Calu3 (cell line): ENCODE results near the gene KCNF1. TPM values are rescaled to one million over a fixed set of nuclear protein-coding genes. Genes with fewer than 3 reads are reported as not detected.

Experiments used
- BruUV-seq: library from RNA; stranded (reverse); fragments of 400-500 nt; replicated peaks from 2 replicates; lab custom pipeline; 2021; lab: Mats Ljungman, UMichigan
- CTCF ChIA-PET: fragments of 300-600 bp; sonication (Branson Sonifier 250); formaldehyde crosslinking; loops from one replicate; lab custom pipeline; 2022; ENCODE audit warnings: antibody characterized with exemption; lab: Charles Lee
- DNase-seq: peaks from one replicate; pipeline ENCODE4 v3.0.0; 2022
- H3K27ac Mint-ChIP-seq: one replicate; pipeline ENCODE4 v1.8.0; 2022; ENCODE audit warnings: mixed read lengths; ENCODE audit not compliant: unreplicated experiment
- H3K27me3 Mint-ChIP-seq: one replicate; pipeline ENCODE4 v1.8.0; 2022; ENCODE audit warnings: mixed read lengths; ENCODE audit not compliant: unreplicated experiment
- H3K36me3 Mint-ChIP-seq: one replicate; pipeline ENCODE4 v1.8.0; 2022; ENCODE audit warnings: mild to moderate bottlenecking, moderate library complexity, mixed read lengths; ENCODE audit not compliant: insufficient read depth, unreplicated experiment
- H3K4me1 Mint-ChIP-seq: one replicate; pipeline ENCODE4 v1.8.0; 2022; ENCODE audit warnings: mild to moderate bottlenecking, low read depth, mixed read lengths; ENCODE audit not compliant: unreplicated experiment
- H3K4me3 Mint-ChIP-seq: one replicate; pipeline ENCODE4 v1.8.0; 2022; ENCODE audit warnings: mild to moderate bottlenecking, low read depth, moderate library complexity, mixed read lengths; ENCODE audit not compliant: unreplicated experiment
- H3K9me3 Mint-ChIP-seq: one replicate; pipeline ENCODE4 v1.8.0; 2022; ENCODE audit warnings: low read depth, mixed read lengths; ENCODE audit not compliant: unreplicated experiment
- intact Hi-C: fragments of 100-400 bp; cut with micrococcal nuclease; formaldehyde crosslinking; loops from one replicate; pipeline ENCODE4 v1.10.0; 2022; ENCODE audit not compliant: unreplicated experiment
- total RNA-seq: library from RNA; stranded (reverse); gene quantifications from 2 replicates; pipeline ENCODE4 v1.2.3, GENCODE V29; 2022
- TF ChIP-seq, protein P1 (sequence below): fragments of 200-600 bp; IDR thresholded peaks from one replicate; pipeline ENCODE4 v1.8.0; 2022; ENCODE audit warnings: antibody characterized with exemption; ENCODE audit not compliant: unreplicated experiment

KCNF1 gene
- total RNA-seq, 1 experiment from 2014 or later: not detected

DNA sequence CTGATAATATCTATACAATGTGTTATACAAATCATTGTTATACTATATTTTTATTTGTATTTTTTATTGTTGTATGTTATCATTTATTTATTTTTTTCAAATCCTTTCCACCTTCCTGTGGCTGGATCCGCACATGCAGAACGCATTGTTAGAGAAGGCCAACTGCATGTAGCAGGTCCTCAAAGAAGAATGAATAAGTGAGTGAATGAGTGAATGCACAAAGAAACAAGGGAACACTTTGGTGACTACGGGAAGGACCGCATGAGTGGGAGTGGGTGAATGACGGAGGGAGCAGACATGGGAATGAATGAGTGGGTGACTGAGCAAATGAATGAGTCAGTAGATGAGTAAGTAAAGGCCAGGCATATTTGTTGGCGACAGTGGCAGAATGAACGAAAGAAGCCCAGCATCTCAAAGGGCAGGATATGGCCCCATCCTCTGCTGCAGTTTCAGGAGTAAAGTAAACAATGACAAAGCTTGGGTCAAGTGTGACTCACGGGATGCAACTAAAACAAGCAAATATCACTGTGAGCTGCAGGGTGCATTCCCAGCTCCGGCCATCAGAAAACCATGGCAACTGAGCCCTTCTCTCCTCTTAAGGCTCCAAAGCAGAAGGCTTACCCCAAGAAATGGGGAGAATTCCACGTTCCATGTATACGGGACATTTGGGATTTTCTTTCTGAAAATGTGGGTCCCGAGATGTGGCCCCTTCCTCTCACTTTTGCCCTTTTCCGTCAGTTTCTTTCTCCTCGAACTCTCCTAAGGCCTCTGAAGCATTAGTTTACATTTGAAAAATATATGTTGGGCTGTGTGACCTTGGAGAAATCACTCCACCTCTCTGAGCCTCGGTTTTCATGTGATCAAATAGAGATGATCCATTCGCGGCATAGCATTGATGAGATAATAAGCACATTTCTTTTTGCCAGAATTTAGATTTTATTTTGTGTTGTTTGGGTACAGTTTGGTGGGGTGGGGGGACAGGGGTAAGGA, 24.5 kb downstream of the KCNF1 start:
- intact Hi-C loops: no loop called here
- TF ChIP-seq, protein P1, sequence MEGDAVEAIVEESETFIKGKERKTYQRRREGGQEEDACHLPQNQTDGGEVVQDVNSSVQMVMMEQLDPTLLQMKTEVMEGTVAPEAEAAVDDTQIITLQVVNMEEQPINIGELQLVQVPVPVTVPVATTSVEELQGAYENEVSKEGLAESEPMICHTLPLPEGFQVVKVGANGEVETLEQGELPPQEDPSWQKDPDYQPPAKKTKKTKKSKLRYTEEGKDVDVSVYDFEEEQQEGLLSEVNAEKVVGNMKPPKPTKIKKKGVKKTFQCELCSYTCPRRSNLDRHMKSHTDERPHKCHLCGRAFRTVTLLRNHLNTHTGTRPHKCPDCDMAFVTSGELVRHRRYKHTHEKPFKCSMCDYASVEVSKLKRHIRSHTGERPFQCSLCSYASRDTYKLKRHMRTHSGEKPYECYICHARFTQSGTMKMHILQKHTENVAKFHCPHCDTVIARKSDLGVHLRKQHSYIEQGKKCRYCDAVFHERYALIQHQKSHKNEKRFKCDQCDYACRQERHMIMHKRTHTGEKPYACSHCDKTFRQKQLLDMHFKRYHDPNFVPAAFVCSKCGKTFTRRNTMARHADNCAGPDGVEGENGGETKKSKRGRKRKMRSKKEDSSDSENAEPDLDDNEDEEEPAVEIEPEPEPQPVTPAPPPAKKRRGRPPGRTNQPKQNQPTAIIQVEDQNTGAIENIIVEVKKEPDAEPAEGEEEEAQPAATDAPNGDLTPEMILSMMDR: no peak
- H3K9me3 Mint-ChIP-seq: peaks cover 11% of the 10 kb centered on the region
- peak; percentile 71 for DNase-seq
- H3K4me1 Mint-ChIP-seq: peaks cover 30% of the 10 kb centered on the region
- H3K27ac Mint-ChIP-seq: peak overlapping the region; percentile 78
- no peaks in the 10 kb centered on the region for H3K36me3 Mint-ChIP-seq
- no TSS peak for BruUV-seq
- no peak overlapping the region for H3K4me3 Mint-ChIP-seq
- peaks cover 25% of the 10 kb centered on the region for H3K27me3 Mint-ChIP-seq
- CTCF ChIA-PET: interaction anchor here (0.6 to 0.9 kb wide), 3 partner anchors 104 to 282 kb away, joined by 3 to 4 read pairs (median 3); no protein-coding TSS in a partner anchor

DNA sequence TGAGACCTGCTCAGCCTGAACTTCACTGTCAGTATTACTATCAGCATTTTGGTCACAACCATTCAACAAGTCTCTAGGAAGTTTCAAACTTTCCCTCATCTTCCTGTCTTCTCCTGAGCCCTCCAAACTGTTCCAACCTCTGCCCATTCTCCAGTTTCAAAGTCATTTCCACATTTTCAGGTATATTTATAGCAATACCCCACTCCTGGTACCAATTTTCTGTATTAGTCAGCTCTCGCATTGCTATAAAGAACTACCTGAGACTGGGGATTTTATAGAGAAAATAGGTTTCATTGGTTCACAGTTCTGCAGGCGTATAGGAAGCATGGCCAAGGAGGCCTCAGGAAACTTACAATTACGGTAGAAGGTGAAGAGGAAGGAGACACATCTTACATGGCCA, 27.3 kb downstream of the KCNF1 start:
- Mint-ChIP-seq H3K27ac (no peak overlapping the region), H3K4me3 (no peak overlapping the region), H3K27me3 (peaks cover 41% of the 10 kb centered on the region), H3K4me1 (peaks cover 30% of the 10 kb centered on the region), H3K9me3 (peaks cover 11% of the 10 kb centered on the region), H3K36me3 (peaks cover 3% of the 10 kb centered on the region)
- intact Hi-C loops: no loop called here
- no peak for DNase-seq
- CTCF ChIA-PET: no interaction called here
- BruUV-seq: no TSS peak
- TF ChIP-seq, protein P1: no peak

DNA sequence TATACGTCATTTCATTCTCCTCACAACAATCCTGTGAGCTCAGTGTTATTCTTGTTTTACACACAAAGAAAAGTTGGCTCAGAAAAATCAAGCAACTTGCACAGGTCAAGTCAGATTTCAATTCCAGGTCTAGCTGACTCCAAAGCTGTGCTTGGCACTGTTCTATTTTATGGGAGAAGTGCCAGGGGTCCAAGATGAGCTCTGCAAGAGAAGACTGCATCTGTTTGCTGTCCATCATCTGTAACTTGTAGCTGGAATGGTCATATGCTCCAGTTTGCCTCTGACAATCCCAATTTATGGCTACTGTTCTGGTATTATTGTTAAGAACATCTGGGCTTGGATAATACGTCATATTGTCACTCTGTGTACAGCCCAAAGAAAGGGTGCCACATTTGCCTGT, 28.9 kb downstream of the KCNF1 start:
- Mint-ChIP-seq H3K4me1 (peaks cover 21% of the 10 kb centered on the region), H3K27ac (no peak overlapping the region), H3K27me3 (peaks cover 44% of the 10 kb centered on the region), H3K4me3 (no peak overlapping the region), H3K9me3 (peaks cover 11% of the 10 kb centered on the region), H3K36me3 (peaks cover 3% of the 10 kb centered on the region)
- TF ChIP-seq, protein P1: no peak
- intact Hi-C loops: no loop called here
- CTCF ChIA-PET: no interaction called here
- no peak for DNase-seq
- BruUV-seq: no TSS peak

DNA sequence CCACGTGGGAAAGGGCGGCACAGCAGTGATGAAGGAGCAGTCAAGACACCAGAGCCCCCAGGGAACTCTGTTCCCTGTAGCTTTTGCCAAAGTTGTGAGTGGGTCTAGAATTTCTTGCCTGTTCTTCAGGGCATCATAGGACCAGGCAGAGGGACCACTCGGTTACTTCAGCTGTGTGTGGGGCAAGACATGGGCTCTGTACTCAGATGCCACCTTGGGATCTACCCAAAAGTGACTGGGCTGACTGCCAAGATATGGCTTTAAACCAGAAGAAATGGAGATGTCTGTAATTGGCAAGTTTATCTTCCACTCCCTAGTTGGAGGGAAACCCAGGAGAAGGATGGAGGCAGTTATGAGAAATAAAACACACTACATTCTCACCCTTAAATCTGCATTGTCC, 29.6 kb downstream of the KCNF1 start:
- TF ChIP-seq, protein P1: no peak
- H3K4me3 Mint-ChIP-seq: no peak overlapping the region
- intact Hi-C loops: no loop called here
- H3K36me3 Mint-ChIP-seq: peaks cover 3% of the 10 kb centered on the region
- CTCF ChIA-PET: no interaction called here
- peaks cover 11% of the 10 kb centered on the region for H3K9me3 Mint-ChIP-seq
- no peak overlapping the region for H3K27ac Mint-ChIP-seq
- no TSS peak for BruUV-seq
- H3K4me1 Mint-ChIP-seq: peaks cover 13% of the 10 kb centered on the region
- peaks cover 44% of the 10 kb centered on the region for H3K27me3 Mint-ChIP-seq
- DNase-seq: no peak
